ENCODE data around the gene TMEM163.
A peak's percentile ranks its signal among the peaks of the same experiment; 100 is the strongest.
"Not testable (repeated sequence)": the region's sequence is repeated elsewhere in the genome, so short reads cannot be mapped to it uniquely, and the experiment has no call there.

The TMEM163 gene

DNA sequence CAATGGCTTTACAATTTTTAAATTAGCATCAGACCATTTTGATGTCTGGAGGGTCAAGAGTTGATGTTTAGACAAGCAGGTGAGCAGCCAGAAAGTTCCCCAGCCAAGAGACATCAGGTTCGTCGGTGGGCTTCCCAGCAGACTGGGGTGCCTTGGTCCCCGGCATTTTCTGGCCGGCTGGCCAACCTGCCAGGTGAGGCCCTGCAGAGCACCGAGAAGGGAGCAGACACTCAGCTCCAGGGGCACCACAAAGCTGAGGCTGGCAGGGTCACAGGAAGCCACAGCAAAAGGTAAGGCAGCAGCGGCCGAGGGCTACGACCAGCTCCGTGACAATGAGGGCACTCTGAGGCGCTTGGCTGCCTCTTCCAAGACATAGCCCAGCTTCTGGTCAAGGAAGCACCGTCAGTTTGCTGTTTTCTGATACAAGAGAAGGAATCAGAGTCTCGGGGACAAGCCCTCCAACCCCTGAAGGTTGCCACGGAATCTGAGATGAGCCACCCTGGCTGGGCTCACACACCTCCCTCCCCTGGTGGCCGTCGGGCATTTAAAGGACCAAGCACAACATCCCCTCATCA, 235.9 kb downstream of the TMEM163 start:
- no peak for DNase-seq (ENCODE audit: low spot score)

- DNase-seq (ENCODE audit: low spot score): no peak
These were observed 236.6 kb downstream of the TMEM163 start for GRCh38 chr2:134482131-134482723.

DNA sequence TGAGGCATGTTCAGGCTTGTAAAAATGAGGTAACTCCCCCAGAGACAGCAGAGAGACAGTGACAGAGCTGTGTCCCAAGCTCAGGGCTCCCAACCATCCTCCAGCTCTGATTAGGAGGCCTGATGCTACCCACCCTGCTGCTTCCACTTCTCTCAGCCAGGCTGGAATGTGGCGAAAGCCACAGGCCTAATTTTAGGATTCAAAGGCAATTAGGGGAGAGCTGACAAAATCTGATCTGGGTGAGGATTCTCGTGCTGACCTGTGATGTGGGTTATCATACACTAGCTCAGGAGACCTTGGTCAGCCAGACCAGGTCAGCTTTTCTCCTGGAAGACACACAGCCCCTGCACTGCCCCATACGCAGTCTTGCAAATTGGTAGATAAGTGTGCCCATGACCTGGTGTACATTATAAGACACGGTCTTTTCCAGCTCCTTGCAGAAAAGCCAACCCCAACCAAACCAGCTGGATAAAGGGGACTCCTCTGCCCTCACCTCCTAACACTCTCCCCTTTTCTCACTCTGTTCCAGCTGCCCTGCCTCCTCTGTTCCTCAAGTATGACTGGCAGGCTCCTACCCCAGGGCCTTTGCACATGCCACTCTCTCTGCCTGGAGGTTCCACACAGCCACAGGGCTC, 239.0 kb downstream of the TMEM163 start:
- no peak for DNase-seq (ENCODE audit: low spot score)

- DNase-seq (ENCODE audit: low spot score): not testable (repeated sequence)
These were observed 241.8 kb downstream of the TMEM163 start for GRCh38 chr2:134476982-134477381.

DNA sequence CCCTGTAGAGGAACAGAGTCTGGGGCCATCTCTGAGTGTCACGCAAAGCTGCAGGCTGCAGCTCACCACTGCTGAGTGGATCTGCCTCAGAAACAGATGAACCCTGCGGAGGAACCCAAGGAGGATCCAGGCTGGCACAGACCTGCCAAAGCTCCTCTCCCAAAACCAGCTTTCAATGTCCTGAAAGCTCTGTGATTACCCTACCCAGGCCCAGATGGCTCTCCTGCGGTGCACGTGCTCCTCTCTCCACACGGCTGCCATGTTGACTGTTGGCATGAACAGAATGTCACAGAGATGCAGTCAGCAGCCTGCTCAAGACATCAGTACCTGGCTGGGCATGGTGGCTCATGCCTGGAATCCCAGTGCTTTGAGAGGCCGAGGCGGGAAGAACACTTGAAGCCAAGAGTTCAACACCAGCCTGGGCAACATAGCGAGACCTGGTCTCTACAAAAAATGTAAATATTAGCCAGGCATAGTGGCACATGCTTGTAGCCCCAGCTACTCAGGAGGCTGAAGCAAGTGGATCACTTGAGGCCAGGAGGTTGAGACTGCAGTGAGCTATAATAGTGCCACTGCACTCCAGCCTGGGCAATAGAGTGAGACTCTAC, 248.1 kb downstream of the TMEM163 start:
- DNase-seq (ENCODE audit: low spot score): no peak

GRCh38 chr2:134469516-134470115, 249.2 kb downstream of the TMEM163 start:
- DNase-seq (ENCODE audit: low spot score): no peak

- DNase-seq (ENCODE audit: low spot score): no peak
These were observed 250.0 kb downstream of the TMEM163 start for GRCh38 chr2:134468776-134469175.

DNA sequence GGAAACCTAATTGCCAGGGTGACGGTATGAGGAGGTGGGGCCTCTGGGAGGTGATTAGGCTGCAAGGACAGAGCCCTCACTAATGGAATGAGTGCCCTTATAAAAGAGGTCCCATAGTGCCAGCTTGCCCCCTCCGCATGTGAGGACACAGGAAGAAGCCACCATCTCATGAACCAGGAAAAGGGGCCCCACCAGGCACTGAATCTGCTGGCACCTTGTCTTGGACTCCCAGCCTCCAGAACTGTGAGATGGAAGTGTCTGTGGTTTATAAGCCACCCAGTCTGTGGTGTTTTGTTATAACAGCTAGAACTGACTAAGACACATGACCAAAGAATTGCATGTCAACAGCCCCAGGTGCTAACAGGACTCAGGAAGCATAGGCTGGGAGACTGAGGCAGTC, 250.6 kb downstream of the TMEM163 start:
- DNase-seq (ENCODE audit: low spot score): no peak

DNA sequence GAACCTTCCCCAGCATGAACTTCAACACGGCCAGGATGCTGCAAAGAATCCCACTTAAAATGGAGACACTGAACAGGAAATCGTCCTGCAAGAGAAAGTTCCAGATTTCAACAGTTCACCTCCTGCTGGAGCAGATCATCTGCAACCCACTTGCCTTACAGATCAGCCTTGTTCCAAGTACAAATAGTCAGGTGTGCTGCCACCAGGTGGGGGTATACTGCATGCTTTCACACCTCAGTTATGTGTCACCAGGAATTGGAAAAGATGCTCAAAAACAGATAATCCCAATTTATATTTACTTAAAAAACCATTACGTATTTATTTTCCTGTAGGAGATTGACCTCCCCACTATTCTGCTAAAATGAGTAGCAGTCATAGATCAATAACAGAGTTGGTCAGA, 252.7 kb downstream of the TMEM163 start:
- DNase-seq (ENCODE audit: low spot score): no peak

DNA sequence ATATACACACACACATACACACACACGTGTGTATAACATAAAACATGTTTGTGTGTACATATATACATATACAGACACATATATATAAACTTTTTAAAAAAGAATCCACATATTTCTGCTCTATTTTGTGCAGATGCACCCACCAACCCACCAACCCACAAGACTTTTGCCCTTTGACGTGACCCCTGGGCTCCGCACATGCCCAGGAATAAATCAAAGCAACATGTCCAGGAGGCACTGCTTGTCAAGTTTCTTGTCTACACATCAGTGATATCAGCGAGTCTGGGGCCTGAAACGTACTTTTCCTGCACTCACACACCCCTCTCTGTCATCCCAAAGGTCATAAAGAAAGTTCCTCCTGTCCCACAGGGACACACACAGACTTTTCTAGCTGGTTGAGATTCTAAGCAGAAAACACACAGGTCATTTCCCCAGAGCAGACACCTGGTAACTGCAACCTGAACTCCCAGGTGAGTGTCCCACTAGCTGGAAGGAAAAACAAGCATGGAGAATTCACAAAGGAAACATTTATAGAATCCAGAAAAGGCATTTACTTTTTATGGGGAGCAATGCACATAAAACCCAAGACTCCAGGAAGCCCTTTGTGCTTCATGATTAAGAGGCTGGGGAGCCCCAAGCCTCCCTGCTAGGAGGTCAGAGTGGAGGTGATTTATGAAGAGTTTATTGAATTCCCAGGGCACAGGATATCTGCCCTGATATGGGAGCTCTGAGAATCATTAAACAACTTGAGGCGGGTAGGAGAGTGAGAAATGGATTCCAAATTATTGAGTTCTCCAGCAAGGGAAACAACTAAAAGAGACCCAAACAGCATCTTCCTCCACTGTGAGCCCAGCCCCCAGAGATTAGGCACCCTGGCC, 253.3 kb downstream of the TMEM163 start:
- DNase-seq (ENCODE audit: low spot score): no peak

- no peak for DNase-seq (ENCODE audit: low spot score)
These were observed 255.1 kb downstream of the TMEM163 start for GRCh38 chr2:134463699-134464022.

DNA sequence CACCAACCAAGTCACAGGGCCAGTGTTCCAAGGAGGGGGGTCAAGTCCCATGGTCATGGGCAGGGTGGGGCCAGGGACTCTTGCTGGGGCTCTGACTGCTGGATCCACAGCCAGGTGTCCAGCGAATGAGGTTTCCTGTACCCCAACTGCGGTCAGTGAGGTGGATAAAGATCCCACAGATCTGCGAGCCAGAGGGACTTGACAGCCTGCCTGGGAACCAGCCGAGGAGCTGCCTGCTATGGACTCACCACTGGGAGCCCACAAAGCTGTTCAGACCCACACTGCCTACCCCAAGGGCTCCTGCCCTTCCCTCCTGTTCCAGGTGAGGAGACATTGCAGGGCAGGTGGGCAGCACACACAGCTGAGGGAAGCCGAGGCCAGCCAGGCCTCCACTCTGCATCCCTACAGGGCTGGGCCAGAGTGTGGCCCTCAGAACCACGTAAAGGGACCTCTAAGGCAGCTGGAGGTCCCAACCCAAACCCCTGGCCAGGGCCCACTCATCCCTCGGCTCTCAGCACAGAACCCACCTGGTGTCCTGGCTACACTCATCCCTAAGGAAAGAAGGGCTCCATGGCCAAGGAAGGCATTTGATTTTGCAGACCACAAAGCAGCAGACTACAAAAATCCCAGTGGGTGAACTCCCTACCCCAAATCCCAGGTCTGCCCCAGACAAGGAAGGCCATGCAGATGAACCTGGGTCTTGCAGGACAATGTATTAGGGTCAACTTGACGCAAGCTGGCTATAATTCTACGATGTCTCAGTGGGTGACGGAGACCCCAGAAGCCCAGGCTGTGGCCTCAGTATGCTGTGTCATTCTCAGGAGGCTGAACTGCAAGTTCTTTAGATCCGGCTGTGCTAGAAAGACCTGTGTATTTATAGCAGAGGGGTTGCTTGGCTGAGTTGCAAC, 255.8 kb downstream of the TMEM163 start:
- no peak for DNase-seq (ENCODE audit: low spot score)

DNA sequence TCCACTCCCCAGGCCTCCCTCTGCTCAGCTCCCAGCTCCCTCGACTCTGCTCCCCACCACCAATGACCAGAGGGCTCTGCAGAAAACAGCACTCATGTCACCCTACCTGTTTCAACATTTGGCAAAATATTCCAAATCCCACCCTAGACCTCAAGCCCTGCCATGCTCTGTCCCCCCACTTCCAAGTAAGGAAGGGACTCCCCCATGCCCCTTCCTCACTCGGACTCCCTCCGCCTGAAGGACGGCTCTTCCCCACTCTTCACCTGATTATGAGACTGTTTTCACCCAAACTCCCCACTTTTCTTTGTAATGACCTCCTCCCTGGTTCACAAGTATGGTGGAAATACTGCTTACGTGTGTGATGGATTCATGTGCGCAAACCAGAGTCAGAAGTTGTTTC, 256.5 kb downstream of the TMEM163 start:
- DNase-seq (ENCODE audit: low spot score): no peak

GRCh38 chr2:134461511-134461910, 257.3 kb downstream of the TMEM163 start:
- no peak for DNase-seq (ENCODE audit: low spot score)

DNA sequence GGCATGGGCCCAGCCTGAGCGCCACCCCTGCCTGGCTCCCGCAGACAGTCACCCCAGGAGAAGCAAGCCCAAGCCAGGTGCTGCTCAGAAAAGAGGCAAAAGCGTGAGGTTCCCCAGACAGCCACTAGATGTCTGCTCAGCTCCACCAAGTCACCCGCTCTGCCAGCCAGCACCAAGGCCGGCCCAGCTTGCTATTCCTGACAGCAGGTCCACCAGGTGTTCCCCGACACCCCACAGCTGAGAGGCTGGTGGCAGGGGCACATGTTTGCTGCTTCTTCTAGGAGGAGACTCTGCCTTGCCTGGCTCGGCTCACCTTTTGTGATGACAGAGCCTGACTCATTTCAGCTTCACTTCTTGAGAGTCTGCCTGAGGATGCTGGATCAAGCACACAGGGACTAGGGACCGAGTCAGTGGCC, 258.2 kb downstream of the TMEM163 start:
- DNase-seq (ENCODE audit: low spot score): peak; percentile 60

DNA sequence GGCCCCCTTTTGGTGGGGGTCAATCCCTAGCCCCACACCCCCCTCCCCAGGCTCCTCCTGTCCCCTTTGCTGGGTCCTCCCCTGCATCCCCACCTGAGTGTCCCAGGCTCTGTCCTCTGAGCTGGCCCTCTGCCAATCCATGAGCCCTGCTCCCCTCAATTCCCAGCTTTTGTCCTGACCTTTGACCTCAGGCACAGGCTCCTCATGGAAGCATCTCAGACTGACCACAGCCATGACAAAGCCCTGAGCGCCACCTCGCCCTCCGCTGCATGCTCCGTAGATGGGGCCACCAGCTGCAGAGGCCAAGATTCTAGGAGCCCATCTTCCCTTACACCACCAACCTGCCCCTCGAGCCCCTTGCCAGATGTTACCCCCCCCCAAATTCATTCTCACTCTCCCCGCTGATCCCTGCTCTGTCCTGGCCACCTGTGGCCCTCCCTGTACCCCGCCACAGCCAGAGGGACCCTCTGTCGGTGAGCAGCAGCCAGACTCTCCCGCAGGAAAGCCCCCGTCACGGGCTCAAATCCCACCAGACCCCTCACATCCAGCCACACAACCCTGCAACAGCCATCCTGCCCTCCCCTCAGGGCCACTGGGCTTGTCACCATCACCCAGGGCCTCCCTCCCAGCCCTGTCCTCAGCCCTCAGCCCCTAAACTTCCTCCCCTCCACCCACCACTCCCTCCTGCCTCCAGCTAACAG, 258.9 kb downstream of the TMEM163 start:
- DNase-seq (ENCODE audit: low spot score): no peak

DNA sequence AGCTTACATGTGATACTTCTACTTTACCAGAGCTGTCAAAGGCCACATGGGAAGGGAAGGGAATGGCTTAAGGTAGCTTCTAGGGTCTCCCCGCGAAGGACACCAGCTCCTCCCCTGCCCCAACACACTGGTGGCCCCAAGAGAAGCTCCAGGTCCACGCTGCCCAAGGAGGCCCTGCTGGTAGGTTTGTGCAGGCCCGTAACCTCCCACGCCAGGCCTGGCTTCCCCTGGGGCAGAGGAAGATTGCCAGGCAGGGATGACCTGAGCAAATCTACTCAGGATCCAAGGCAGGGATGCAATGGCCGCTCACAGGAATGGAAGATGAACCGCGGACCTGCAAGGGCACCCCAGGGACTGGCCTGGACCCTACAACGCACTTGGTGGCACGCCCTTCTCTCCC, 259.9 kb downstream of the TMEM163 start:
- no peak for DNase-seq (ENCODE audit: low spot score)

DNA sequence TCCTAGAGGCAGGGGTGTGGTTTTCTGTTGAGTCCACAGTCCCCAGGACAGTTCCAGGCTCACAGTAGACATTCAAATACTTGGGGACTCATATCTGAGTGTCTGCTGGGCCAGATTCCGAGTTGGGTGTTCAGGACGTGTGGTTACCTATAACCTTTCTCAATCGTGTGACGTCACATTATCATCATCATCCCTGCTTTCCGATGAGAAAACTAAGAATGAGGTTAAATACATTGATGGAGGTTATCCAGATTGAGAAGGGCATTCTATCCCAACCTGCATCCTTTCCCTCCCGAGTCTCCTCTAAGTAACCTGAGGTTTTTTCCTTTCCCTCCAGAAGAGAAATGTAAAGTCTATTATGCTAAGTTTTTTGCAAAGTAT, 260.3 kb downstream of the TMEM163 start:
- no peak for DNase-seq (ENCODE audit: low spot score)

DNA sequence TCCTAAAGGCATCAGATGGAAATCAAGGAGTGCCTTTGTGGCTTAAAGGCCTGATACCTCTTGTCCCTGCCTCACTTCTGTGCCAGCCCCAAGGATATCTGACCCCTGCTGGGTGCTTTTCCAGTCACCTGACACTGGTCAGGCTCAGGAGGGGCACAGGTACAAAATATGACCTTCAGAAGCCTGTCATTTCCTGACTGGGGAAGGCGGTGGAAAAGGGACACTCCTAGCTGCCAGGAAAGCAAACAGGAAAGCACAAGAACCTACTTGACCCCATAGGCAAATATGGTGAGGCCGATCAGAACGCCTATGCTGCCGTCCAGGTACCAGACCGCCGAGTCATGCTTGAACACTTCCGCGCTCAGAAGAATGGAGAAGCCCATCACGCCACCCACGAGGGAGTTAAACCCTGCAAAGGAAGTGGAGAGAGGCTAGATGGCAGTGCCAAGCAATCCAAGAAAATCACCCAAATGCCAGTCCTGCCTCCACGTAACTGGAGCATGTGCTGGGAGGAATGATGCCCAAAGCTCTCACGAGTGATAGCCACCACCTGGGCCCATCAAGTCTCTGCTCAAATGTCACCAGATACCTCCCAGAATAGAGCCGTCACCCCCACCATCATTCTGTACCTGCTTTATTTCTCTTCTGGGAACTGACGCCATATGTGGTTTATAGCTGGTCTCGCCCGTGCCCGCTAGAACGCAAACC, 260.9 kb downstream of the TMEM163 start:
- no peak for DNase-seq (ENCODE audit: low spot score)

DNA sequence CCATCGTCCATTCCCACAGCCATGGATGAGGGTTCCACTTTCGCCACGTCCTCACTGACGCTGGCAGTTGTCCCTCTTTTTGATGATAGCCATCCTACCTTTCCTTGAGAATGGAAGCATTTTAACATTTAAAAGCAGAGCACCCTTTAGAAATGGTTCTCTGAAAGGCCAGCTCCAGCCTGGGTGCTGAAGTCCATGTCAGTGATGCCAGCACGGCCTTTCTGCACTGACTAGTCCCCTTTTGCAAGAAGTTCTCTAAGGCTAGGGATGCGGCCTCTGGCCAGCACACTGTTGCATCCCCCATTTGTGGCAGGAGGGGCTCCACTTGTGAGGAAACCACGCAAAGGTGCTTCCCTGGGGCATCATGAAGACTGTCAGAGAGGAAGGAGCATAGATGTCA, 261.4 kb downstream of the TMEM163 start:
- no peak for DNase-seq (ENCODE audit: low spot score)
